ENCODE measurements around the gene RAB30. TPM values are rescaled to one million over a fixed set of nuclear protein-coding genes. Genes with fewer than 3 reads are reported as not detected.
A peak's percentile ranks its signal among the peaks of the same experiment; 100 is the strongest.

The RAB30 gene, protein sequence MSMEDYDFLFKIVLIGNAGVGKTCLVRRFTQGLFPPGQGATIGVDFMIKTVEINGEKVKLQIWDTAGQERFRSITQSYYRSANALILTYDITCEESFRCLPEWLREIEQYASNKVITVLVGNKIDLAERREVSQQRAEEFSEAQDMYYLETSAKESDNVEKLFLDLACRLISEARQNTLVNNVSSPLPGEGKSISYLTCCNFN
- 11.5 TPM for polyA plus RNA-seq (2013, experiment 1 of 2)
- polyA plus RNA-seq (2013, experiment 2 of 2), result 7.6 TPM

DNA sequence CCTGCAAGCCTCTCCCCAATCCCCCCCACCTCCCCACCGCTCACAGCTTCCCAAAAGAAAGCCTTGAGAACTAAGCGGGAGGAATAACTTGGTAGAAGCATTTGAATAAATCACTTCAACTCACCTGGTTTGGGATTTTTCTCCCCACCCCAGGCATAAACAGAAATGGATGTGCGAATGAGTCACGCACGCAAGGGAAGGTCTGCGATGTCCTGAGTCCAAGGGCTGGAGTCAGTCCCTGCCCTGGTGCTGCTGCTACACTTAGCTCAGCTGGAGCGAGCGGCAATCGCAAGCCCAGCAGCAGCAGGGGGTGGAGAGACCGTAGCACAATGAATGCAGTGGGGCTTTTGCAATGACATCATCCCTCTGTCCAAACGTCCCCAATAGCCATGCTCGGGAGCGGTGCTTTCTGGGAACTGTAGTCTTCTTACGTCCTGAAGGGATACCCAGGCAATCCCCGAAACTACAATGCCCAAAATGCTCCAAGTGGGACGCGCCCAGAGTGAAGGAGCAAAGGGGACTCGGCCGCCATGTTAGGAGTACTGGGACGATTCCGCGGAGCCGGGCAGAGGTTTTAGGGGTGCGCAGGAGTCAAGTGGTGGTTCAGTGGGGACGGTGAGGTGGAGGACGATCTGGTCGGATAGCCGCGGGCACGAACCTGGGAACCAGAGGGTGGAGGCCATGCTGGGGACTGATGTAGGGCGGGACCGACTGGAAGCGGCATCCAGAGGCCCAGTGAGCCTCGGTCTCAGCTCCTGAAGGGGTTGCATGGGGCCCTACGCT, at the start of gene RAB30:
RAB30 (minus strand) TSS at position 331 of the 783 bp plus-strand sequence. CDS start 74,581 bp downstream, outside the sequence.
- peaks cover 33% of the 10 kb centered on the region for H3K36me3 ChIP-seq (ENCODE audit: control insufficient read depth, insufficient read depth, low read length)
- no peaks in the 10 kb centered on the region for H3K9me3 ChIP-seq (ENCODE audit: control insufficient read depth, low read length)
- peak within 1 kb of the TSS; percentile 69 for H3K4me3 ChIP-seq (ENCODE audit: extremely low read depth, insufficient read depth, low read length, poor library complexity, severe bottlenecking)
- H3K4me1 ChIP-seq (ENCODE audit: control insufficient read depth, insufficient read depth, low read length, poor library complexity, severe bottlenecking), result peaks cover 15% of the 10 kb centered on the region
- 0 to 1% methylated on average over 21 to 30 of the region's 35 CpGs for WGBS, 2 experiments (ENCODE audit: insufficient coverage in 2 of 2)
- peak within 1 kb of the TSS; percentile 93 for H3K27ac ChIP-seq (ENCODE audit: low read depth, low read length, severe bottlenecking)

- Histone ChIP-seq H3K36me3 (ENCODE audit: control insufficient read depth, insufficient read depth, low read length) (no peaks in the 10 kb centered on the region), H3K9me3 (ENCODE audit: control insufficient read depth, low read length) (no peaks in the 10 kb centered on the region), H3K4me3 (ENCODE audit: extremely low read depth, insufficient read depth, low read length, poor library complexity, severe bottlenecking) (no peak overlapping the region), H3K4me1 (ENCODE audit: control insufficient read depth, insufficient read depth, low read length, poor library complexity, severe bottlenecking) (peaks cover 3% of the 10 kb centered on the region), H3K27ac (ENCODE audit: low read depth, low read length, severe bottlenecking) (no peak overlapping the region)
These were observed 48.6 kb upstream of the RAB30 start for GRCh38 chr11:83120327-83120726.

DNA sequence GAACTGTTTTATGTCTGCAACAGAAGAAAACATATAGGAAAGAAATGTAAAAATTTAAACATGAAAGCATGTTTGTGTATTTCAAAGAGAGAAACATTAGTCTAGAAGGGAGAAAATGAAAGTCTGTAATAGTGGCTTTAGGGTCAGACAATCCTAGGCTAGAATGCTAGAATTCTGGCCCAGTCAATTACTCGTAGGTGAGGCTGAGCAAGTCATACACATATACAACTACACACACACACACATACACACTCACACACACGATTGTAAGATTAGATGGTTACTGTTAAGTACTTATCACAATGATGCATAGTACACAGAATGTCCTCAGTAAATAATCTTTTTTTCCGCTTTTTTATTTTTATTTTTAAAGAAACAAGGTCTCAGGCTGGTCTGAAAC, 47.5 kb upstream of the RAB30 start:
- Histone ChIP-seq H3K9me3 (ENCODE audit: control insufficient read depth, low read length) (no peaks in the 10 kb centered on the region), H3K4me1 (ENCODE audit: control insufficient read depth, insufficient read depth, low read length, poor library complexity, severe bottlenecking) (peaks cover 3% of the 10 kb centered on the region), H3K27ac (ENCODE audit: low read depth, low read length, severe bottlenecking) (no peak overlapping the region), H3K4me3 (ENCODE audit: extremely low read depth, insufficient read depth, low read length, poor library complexity, severe bottlenecking) (no peak overlapping the region), H3K36me3 (ENCODE audit: control insufficient read depth, insufficient read depth, low read length) (no peaks in the 10 kb centered on the region)
- WGBS, 2 experiments (ENCODE audit: insufficient coverage in 2 of 2), result no CpG with 5 or more reads among the region's 3 CpGs

GRCh38 chr11:83118814-83119213, 47.1 kb upstream of the RAB30 start:
- no peak overlapping the region for H3K4me3 ChIP-seq (ENCODE audit: extremely low read depth, insufficient read depth, low read length, poor library complexity, severe bottlenecking)
- H3K9me3 ChIP-seq (ENCODE audit: control insufficient read depth, low read length), result no peaks in the 10 kb centered on the region
- no peak overlapping the region for H3K27ac ChIP-seq (ENCODE audit: low read depth, low read length, severe bottlenecking)
- H3K4me1 ChIP-seq (ENCODE audit: control insufficient read depth, insufficient read depth, low read length, poor library complexity, severe bottlenecking), result peaks cover 3% of the 10 kb centered on the region
- no peaks in the 10 kb centered on the region for H3K36me3 ChIP-seq (ENCODE audit: control insufficient read depth, insufficient read depth, low read length)

DNA sequence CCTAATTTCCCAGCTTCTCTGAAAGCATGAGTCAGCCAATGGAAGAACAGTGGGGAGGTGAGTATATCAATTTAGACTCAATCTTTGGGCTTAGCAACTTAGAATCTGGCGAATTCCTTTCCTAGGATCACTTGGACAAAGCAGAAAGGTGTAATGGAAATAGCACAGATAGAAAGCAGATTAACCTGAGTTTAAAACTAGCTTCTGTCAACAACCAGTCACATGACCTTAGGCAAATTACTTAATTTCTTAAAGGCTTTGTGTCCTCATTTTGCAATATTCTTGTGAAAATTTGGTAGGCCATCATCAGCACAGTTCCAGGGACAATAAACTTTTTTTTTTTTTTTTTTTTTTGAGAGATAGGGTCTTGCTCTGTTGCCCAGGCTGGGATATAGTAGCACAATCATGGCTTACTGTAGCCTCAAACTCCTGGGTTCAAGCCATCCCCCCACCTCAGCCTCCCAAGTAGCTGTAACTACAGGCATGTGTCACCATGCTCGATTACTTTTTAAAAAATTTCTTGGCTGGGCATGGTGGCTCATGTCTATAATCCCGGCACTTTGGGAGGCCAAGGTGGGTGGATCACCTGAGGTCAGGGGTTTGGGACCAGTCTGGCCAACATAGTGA, 44.4 kb upstream of the RAB30 start:
- Histone ChIP-seq H3K27ac (ENCODE audit: low read depth, low read length, severe bottlenecking) (peak overlapping the region; percentile 41), H3K36me3 (ENCODE audit: control insufficient read depth, insufficient read depth, low read length) (no peaks in the 10 kb centered on the region), H3K4me1 (ENCODE audit: control insufficient read depth, insufficient read depth, low read length, poor library complexity, severe bottlenecking) (peaks cover 3% of the 10 kb centered on the region), H3K9me3 (ENCODE audit: control insufficient read depth, low read length) (no peaks in the 10 kb centered on the region), H3K4me3 (ENCODE audit: extremely low read depth, insufficient read depth, low read length, poor library complexity, severe bottlenecking) (no peak overlapping the region)
- WGBS, 2 experiments (ENCODE audit: insufficient coverage in 2 of 2), result 86 to 88% methylated on average over 1 of the region's 3 CpGs

- no peaks in the 10 kb centered on the region for H3K36me3 ChIP-seq (ENCODE audit: control insufficient read depth, insufficient read depth, low read length)
- no peaks in the 10 kb centered on the region for H3K9me3 ChIP-seq (ENCODE audit: control insufficient read depth, low read length)
- 75 to 88% methylated on average over 4 to 5 of the region's 5 CpGs for WGBS, 2 experiments (ENCODE audit: insufficient coverage in 2 of 2)
- peak overlapping the region; percentile 41 for H3K27ac ChIP-seq (ENCODE audit: low read depth, low read length, severe bottlenecking)
- H3K4me3 ChIP-seq (ENCODE audit: extremely low read depth, insufficient read depth, low read length, poor library complexity, severe bottlenecking), result no peak overlapping the region
- peaks cover 3% of the 10 kb centered on the region for H3K4me1 ChIP-seq (ENCODE audit: control insufficient read depth, insufficient read depth, low read length, poor library complexity, severe bottlenecking)
These were observed 43.9 kb upstream of the RAB30 start for GRCh38 chr11:83115551-83115950.

GRCh38 chr11:83115026-83115425, 43.3 kb upstream of the RAB30 start:
- peaks cover 3% of the 10 kb centered on the region for H3K4me1 ChIP-seq (ENCODE audit: control insufficient read depth, insufficient read depth, low read length, poor library complexity, severe bottlenecking)
- H3K27ac ChIP-seq (ENCODE audit: low read depth, low read length, severe bottlenecking), result peak overlapping the region; percentile 41
- H3K36me3 ChIP-seq (ENCODE audit: control insufficient read depth, insufficient read depth, low read length), result no peaks in the 10 kb centered on the region
- no peak overlapping the region for H3K4me3 ChIP-seq (ENCODE audit: extremely low read depth, insufficient read depth, low read length, poor library complexity, severe bottlenecking)
- H3K9me3 ChIP-seq (ENCODE audit: control insufficient read depth, low read length), result no peaks in the 10 kb centered on the region
- no CpG with 5 or more reads among the region's 3 CpGs for WGBS, 2 experiments (ENCODE audit: insufficient coverage in 2 of 2)

GRCh38 chr11:83112886-83113285, 41.2 kb upstream of the RAB30 start:
- H3K4me1 ChIP-seq (ENCODE audit: control insufficient read depth, insufficient read depth, low read length, poor library complexity, severe bottlenecking), result peaks cover 3% of the 10 kb centered on the region
- WGBS, 2 experiments (ENCODE audit: insufficient coverage in 2 of 2), result 71 to 84% methylated on average over 2 of the region's 2 CpGs
- no peak overlapping the region for H3K4me3 ChIP-seq (ENCODE audit: extremely low read depth, insufficient read depth, low read length, poor library complexity, severe bottlenecking)

DNA sequence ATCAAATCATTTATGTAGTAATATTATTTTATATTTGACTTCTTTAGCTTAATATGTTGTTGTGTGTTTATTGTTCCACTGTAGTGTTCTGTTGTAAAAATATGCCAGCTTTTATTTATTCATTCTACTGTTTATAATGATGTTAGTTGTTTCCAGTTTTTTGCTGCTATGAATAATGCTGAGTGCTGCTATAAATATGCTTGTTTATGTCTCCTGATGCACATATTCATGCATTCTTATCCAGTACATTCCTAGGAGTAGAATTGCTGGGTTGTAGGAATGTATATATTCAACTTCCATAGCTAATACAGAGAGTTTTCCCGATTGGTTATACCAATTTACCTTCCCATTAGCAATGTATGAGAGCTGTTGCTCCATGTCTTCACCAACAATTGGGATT, 33.5 kb upstream of the RAB30 start:
- Histone ChIP-seq H3K36me3 (ENCODE audit: control insufficient read depth, insufficient read depth, low read length) (no peaks in the 10 kb centered on the region), H3K9me3 (ENCODE audit: control insufficient read depth, low read length) (no peaks in the 10 kb centered on the region), H3K4me1 (ENCODE audit: control insufficient read depth, insufficient read depth, low read length, poor library complexity, severe bottlenecking) (no peaks in the 10 kb centered on the region), H3K27ac (ENCODE audit: low read depth, low read length, severe bottlenecking) (no peak overlapping the region), H3K4me3 (ENCODE audit: extremely low read depth, insufficient read depth, low read length, poor library complexity, severe bottlenecking) (no peak overlapping the region)
- no CpG with 5 or more reads among the region's 1 CpG for WGBS, 2 experiments (ENCODE audit: insufficient coverage in 2 of 2)

More at GRCh38 chr11:83112886-83113285, 41.2 kb upstream of the RAB30 start:
- H3K27ac ChIP-seq (ENCODE audit: low read depth, low read length, severe bottlenecking), result no peak overlapping the region
- H3K9me3 ChIP-seq (ENCODE audit: control insufficient read depth, low read length), result no peaks in the 10 kb centered on the region
- H3K36me3 ChIP-seq (ENCODE audit: control insufficient read depth, insufficient read depth, low read length), result no peaks in the 10 kb centered on the region

DNA sequence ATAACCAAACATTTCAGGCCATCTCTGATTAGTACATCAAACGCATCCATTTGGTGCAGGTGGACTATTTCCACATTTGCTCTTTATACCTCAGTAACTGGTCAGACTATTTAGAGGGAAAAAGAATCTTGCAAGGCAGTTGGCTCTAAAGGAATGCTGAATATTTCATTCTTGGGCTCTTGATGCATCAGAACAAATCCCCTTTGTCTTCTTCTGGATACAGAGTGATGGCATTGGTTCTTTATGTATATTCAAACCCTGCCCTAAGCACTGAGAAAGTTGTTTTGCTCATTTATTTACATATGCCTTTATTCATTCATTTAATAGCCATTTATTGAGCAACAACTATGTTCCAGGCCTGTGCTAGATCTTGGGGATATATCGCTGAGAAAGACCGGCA, 31.1 kb upstream of the RAB30 start:
- Histone ChIP-seq H3K9me3 (ENCODE audit: control insufficient read depth, low read length) (no peaks in the 10 kb centered on the region), H3K4me1 (ENCODE audit: control insufficient read depth, insufficient read depth, low read length, poor library complexity, severe bottlenecking) (no peaks in the 10 kb centered on the region), H3K36me3 (ENCODE audit: control insufficient read depth, insufficient read depth, low read length) (no peaks in the 10 kb centered on the region), H3K27ac (ENCODE audit: low read depth, low read length, severe bottlenecking) (no peak overlapping the region), H3K4me3 (ENCODE audit: extremely low read depth, insufficient read depth, low read length, poor library complexity, severe bottlenecking) (no peak overlapping the region)
- 100% methylated on average over 1 of the region's 3 CpGs; no CpG with 5 or more reads in 1 of the 2 experiments for WGBS, 2 experiments (ENCODE audit: insufficient coverage in 2 of 2)
